ENCODE measurements around the gene AGBL4.

The AGBL4 gene

GRCh38 chr1:48718116-48718630 is 1305.6 kb downstream of the AGBL4 start:
- H2AFZ ChIP-seq (ENCODE audit: low read length) = no peak overlapping the region
- H3K27me3 ChIP-seq (ENCODE audit: insufficient read depth, low read length) = no peaks in the 10 kb centered on the region
- no peak overlapping the region for H3K9ac ChIP-seq (ENCODE audit: low read length)
- no peaks in the 10 kb centered on the region for H3K9me2 ChIP-seq (ENCODE audit: low read depth, low read length)
- no peaks in the 10 kb centered on the region for H3K9me3 ChIP-seq (ENCODE audit: low read length)
- H4K20me1 ChIP-seq (ENCODE audit: insufficient read depth, low read length) = no peaks in the 10 kb centered on the region
- no peaks in the 10 kb centered on the region for H3K36me3 ChIP-seq (ENCODE audit: insufficient read depth, low read length)
- no peak overlapping the region for H3K27ac ChIP-seq (ENCODE audit: low read depth, low read length, poor library complexity, severe bottlenecking)
- H3F3A ChIP-seq (ENCODE audit: insufficient read depth, low read length) = no peaks in the 10 kb centered on the region
- H3K79me2 ChIP-seq (ENCODE audit: insufficient read depth, low read length) = no peaks in the 10 kb centered on the region
- H3K4me3 ChIP-seq (ENCODE audit: low read depth, low read length, poor library complexity, severe bottlenecking) = no peak overlapping the region
- TF ChIP-seq EZH2 (IDR thresholded peaks at IDR 0.05; ENCODE audit: borderline replicate concordance, low read length) (no peak), CTCF (IDR thresholded peaks at IDR 0.05; ENCODE audit: low read length) (no peak)
- H3K4me1 ChIP-seq (ENCODE audit: insufficient read depth, low read length, severe bottlenecking) = no peaks in the 10 kb centered on the region
- H3K4me2 ChIP-seq (ENCODE audit: low read length) = no peak overlapping the region

DNA sequence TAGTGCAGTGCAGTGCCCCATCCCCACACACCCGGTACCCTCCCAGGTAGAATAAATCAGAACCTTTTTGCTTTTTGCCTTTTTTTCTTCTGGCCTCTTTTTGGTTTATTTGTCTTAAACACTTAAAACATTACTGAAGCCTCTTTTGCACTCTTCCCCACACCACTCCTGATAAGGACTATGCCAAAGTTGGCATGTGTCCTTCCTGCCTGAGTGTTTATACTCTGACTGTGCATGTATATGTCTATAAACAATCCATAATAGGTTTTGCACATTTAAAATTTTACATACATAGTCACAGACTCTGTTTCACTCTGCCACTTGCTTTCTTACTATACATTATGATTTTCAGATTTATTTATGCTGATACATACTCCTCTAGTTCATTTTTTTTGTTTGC is 1306.7 kb downstream of the AGBL4 start:
- no peak overlapping the region for H3K9ac ChIP-seq (ENCODE audit: low read length)
- no peak overlapping the region for H3K4me3 ChIP-seq (ENCODE audit: low read depth, low read length, poor library complexity, severe bottlenecking)
- H3K9me2 ChIP-seq (ENCODE audit: low read depth, low read length) = no peaks in the 10 kb centered on the region
- no peaks in the 10 kb centered on the region for H4K20me1 ChIP-seq (ENCODE audit: insufficient read depth, low read length)
- no peaks in the 10 kb centered on the region for H3F3A ChIP-seq (ENCODE audit: insufficient read depth, low read length)
- no peaks in the 10 kb centered on the region for H3K4me1 ChIP-seq (ENCODE audit: insufficient read depth, low read length, severe bottlenecking)
- TF ChIP-seq CTCF (IDR thresholded peaks at IDR 0.05; ENCODE audit: low read length) (no peak), EZH2 (IDR thresholded peaks at IDR 0.05; ENCODE audit: borderline replicate concordance, low read length) (no peak)
- H3K4me2 ChIP-seq (ENCODE audit: low read length) = no peak overlapping the region
- H3K27me3 ChIP-seq (ENCODE audit: insufficient read depth, low read length) = no peaks in the 10 kb centered on the region
- no peak overlapping the region for H3K27ac ChIP-seq (ENCODE audit: low read depth, low read length, poor library complexity, severe bottlenecking)
- H3K9me3 ChIP-seq (ENCODE audit: low read length) = no peaks in the 10 kb centered on the region
- H3K79me2 ChIP-seq (ENCODE audit: insufficient read depth, low read length) = no peaks in the 10 kb centered on the region
- H3K36me3 ChIP-seq (ENCODE audit: insufficient read depth, low read length) = no peaks in the 10 kb centered on the region
- no peak overlapping the region for H2AFZ ChIP-seq (ENCODE audit: low read length)

GRCh38 chr1:48715921-48716320 is 1307.8 kb downstream of the AGBL4 start:
- H3K79me2 ChIP-seq (ENCODE audit: insufficient read depth, low read length) = no peaks in the 10 kb centered on the region
- no peaks in the 10 kb centered on the region for H3K4me1 ChIP-seq (ENCODE audit: insufficient read depth, low read length, severe bottlenecking)
- H3K27ac ChIP-seq (ENCODE audit: low read depth, low read length, poor library complexity, severe bottlenecking) = no peak overlapping the region
- no peaks in the 10 kb centered on the region for H3F3A ChIP-seq (ENCODE audit: insufficient read depth, low read length)
- no peak overlapping the region for H3K9ac ChIP-seq (ENCODE audit: low read length)
- no peaks in the 10 kb centered on the region for H4K20me1 ChIP-seq (ENCODE audit: insufficient read depth, low read length)
- no peaks in the 10 kb centered on the region for H3K9me2 ChIP-seq (ENCODE audit: low read depth, low read length)
- no peak overlapping the region for H3K4me3 ChIP-seq (ENCODE audit: low read depth, low read length, poor library complexity, severe bottlenecking)
- H3K9me3 ChIP-seq (ENCODE audit: low read length) = no peaks in the 10 kb centered on the region
- no peaks in the 10 kb centered on the region for H3K36me3 ChIP-seq (ENCODE audit: insufficient read depth, low read length)
- H3K4me2 ChIP-seq (ENCODE audit: low read length) = no peak overlapping the region
- TF ChIP-seq CTCF (IDR thresholded peaks at IDR 0.05; ENCODE audit: low read length) = no peak
- no peak for TF ChIP-seq EZH2 (IDR thresholded peaks at IDR 0.05; ENCODE audit: borderline replicate concordance, low read length)
- H2AFZ ChIP-seq (ENCODE audit: low read length) = no peak overlapping the region
- no peaks in the 10 kb centered on the region for H3K27me3 ChIP-seq (ENCODE audit: insufficient read depth, low read length)

Data from OCI-LY1 (cell line).